ENCODE measurements around the gene NSD2.
A peak's percentile ranks its signal among the peaks of the same experiment; 100 is the strongest.

Gene NSD2

GRCh38 chr4:1871471-1872021 is 353 bp downstream of the NSD2 start:
- DNase-seq (ENCODE audit: low read depth) = no peak
- peak overlapping the region; percentile 84 for H3K4me3 ChIP-seq (ENCODE audit: low read depth, low read length)
- TF ChIP-seq CTCF (IDR thresholded peaks at IDR 0.05; ENCODE audit: control insufficient read depth, extremely low read depth, insufficient read depth) = no peak

DNA sequence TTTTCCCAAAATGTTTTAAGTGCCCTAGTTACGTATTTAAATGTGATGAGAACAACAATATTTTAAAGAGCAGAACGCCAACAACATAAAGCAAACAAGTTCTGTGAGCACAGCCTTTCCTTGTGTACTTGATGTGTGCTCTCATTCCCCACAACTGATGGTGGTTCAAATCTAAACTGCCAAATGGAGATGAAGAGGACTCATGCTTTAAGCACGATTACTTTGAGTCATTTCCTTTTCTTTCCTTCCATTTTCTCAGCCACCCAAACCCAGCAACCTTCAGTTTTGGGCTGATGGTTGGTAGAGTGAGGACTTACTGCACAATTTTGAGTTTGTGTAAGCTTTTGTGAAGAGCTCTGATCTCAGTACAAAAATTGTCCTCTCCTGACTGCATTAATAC is 1.7 kb downstream of the NSD2 start:
- H3K4me3 ChIP-seq (ENCODE audit: low read depth, low read length) = peak overlapping the region; percentile 84
- no peak for TF ChIP-seq CTCF (IDR thresholded peaks at IDR 0.05; ENCODE audit: control insufficient read depth, extremely low read depth, insufficient read depth)
- no peak for DNase-seq (ENCODE audit: low read depth)

- TF ChIP-seq CTCF (IDR thresholded peaks at IDR 0.05; ENCODE audit: control insufficient read depth, extremely low read depth, insufficient read depth) = no peak
- DNase-seq (ENCODE audit: low read depth) = no peak
- no peak overlapping the region for H3K4me3 ChIP-seq (ENCODE audit: low read depth, low read length)
These were observed 2.1 kb downstream of the NSD2 start for GRCh38 chr4:1873291-1873690.

GRCh38 chr4:1873776-1874175 is 2.6 kb downstream of the NSD2 start:
- no peak for TF ChIP-seq CTCF (IDR thresholded peaks at IDR 0.05; ENCODE audit: control insufficient read depth, extremely low read depth, insufficient read depth)
- no peak for DNase-seq (ENCODE audit: low read depth)
- no peak overlapping the region for H3K4me3 ChIP-seq (ENCODE audit: low read depth, low read length)

GRCh38 chr4:1874201-1874600 is 3.0 kb downstream of the NSD2 start:
- no peak overlapping the region for H3K4me3 ChIP-seq (ENCODE audit: low read depth, low read length)
- no peak for DNase-seq (ENCODE audit: low read depth)
- TF ChIP-seq CTCF (IDR thresholded peaks at IDR 0.05; ENCODE audit: control insufficient read depth, extremely low read depth, insufficient read depth) = no peak

DNA sequence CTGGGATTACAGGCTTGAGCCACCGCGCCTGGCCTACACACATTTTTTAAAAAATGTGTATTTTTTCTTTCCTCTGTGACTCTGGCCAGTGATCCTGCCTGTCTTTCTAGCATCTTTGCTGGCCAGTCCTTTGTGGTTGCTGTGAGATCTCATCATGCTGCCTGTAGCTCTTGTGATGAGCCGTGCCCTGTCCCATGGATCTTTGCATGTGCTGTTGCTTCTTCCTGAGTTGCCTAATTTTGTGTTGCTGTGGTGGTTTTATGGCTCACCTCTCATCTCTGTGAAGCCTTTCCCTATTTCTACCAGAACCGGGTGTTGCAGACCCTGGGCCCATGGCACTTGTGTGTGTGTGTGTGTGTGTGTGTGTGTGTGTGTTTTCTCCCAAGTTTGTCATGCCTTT is 8.3 kb downstream of the NSD2 start:
- TF ChIP-seq CTCF (IDR thresholded peaks at IDR 0.05; ENCODE audit: control insufficient read depth, extremely low read depth, insufficient read depth) = no peak
- H3K4me3 ChIP-seq (ENCODE audit: low read depth, low read length) = no peak overlapping the region
- DNase-seq (ENCODE audit: low read depth) = no peak

DNA sequence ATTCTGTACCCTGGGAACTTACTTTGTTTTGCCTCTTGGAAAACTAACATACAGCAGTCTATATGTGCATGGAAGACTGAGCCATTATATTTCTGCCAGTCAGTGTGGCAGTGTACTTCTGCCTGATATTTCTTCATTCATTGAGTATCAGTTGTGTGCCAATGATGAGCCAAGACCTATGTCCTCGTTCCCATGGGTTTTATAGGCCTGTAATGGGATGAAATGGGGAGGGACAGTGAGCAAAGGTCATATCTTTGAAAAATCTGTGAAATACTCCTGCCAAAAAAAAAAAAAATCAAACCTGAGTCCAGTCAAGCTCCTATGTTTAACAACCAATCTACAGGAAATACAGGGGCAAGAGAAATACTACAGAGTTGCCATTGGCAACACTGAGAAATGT is 9.1 kb downstream of the NSD2 start:
- peak; percentile 84 for DNase-seq (ENCODE audit: low read depth)
- TF ChIP-seq CTCF (IDR thresholded peaks at IDR 0.05; ENCODE audit: control insufficient read depth, extremely low read depth, insufficient read depth) = no peak
- no peak overlapping the region for H3K4me3 ChIP-seq (ENCODE audit: low read depth, low read length)
